ENCODE results near the gene MRE11.

DNA sequence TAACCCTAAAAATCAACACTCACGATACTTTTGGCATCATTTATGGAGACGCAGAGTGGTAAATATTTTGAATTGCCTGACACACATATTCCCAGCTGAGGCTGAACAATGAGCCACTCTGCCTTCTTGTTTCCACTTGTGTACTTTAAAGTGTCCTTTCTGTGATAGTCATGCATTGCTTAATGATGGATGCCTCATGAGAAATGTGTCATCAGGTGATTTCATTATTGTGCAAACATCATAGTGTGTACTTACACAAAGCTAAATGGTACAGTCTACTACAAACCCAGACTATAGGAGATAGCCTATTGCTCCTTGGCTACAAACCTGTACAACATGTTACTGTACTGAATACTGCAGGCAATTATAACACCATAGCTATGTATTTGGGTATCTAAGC, 44.2 kb downstream of the MRE11 start:
- TF ChIP-seq POLR2AphosphoS5 (IDR thresholded peaks at IDR 0.05; ENCODE audit: low read depth, low read length), result no peak
- no peak for TF ChIP-seq POLR2A (IDR thresholded peaks at IDR 0.05; ENCODE audit: low read depth, low read length)

All from GM12891 (cell line).